Left hindlimb (tissue), 1 donor: ENCODE measurements around the gene EDN3.
"Not testable (repeated sequence)": the region's sequence is repeated elsewhere in the genome, so short reads cannot be mapped to it uniquely, and the experiment has no call there.

Experiments
- DNase-seq: peaks from one replicate; pipeline ENCODE4 v3.0.0-alpha.2; 2018

The EDN3 gene

DNA sequence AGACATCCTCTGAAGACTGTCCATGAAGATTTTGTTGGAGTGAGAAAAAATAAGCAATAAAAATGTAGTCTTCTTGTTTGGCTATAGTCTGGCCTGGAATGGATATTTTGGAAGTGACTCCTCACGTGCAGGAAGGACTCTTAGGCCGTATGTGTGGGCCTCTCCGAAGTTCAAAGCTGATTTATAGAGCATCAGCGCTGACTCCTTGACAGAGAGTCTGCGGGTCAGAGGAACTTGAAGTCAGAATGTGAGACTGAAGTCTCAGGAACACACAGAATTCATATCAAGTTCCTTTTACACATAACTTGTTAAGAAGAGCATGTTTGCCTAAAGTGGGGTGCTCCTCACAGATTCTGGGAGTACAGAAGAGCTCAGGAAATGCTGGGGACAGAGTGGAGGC is 36.1 kb downstream of the EDN3 start:
- no peak for DNase-seq

GRCh38 chr20:59338444-59338843 is 38.0 kb downstream of the EDN3 start:
- DNase-seq: not testable (repeated sequence)

- no peak for DNase-seq
Observed at GRCh38 chr20:59340201-59340885, 39.9 kb downstream of the EDN3 start.

- DNase-seq: not testable (repeated sequence)
Observed at GRCh38 chr20:59341285-59342022, 41.0 kb downstream of the EDN3 start.

GRCh38 chr20:59342023-59342957 is 41.9 kb downstream of the EDN3 start:
- DNase-seq: no peak

- no peak for DNase-seq
Observed at GRCh38 chr20:59346061-59346460, 45.6 kb downstream of the EDN3 start.

- DNase-seq: no peak
Observed at GRCh38 chr20:59349277-59349676, 48.9 kb downstream of the EDN3 start.

GRCh38 chr20:59350330-59351156 is 50.1 kb downstream of the EDN3 start:
- DNase-seq: no peak

- DNase-seq: no peak
Observed at GRCh38 chr20:59351157-59352040, 51.0 kb downstream of the EDN3 start.

- DNase-seq: no peak
Observed at GRCh38 chr20:59352541-59352940, 52.1 kb downstream of the EDN3 start.

DNA sequence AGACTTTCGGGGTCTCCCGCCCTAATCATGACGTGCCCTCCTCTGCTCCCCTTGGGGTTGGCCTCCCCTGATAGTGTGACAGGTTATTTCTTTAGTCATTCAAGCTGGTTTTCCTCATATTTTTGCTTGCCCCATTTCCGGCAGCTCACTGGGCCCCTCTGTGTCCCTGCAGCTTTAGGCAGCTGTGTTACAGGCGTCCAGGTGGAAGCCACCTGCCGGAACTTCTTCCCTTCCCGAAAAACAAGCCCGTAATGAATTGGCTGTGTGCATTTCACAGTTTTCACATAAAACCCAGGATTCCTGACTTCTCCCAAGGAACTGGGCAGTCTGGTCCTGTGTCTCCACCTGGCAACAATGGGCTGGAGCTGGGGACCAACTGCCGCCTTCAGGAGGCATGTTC is 52.6 kb downstream of the EDN3 start:
- no peak for DNase-seq

- no peak for DNase-seq
Observed at GRCh38 chr20:59354460-59354859, 54.0 kb downstream of the EDN3 start.

DNA sequence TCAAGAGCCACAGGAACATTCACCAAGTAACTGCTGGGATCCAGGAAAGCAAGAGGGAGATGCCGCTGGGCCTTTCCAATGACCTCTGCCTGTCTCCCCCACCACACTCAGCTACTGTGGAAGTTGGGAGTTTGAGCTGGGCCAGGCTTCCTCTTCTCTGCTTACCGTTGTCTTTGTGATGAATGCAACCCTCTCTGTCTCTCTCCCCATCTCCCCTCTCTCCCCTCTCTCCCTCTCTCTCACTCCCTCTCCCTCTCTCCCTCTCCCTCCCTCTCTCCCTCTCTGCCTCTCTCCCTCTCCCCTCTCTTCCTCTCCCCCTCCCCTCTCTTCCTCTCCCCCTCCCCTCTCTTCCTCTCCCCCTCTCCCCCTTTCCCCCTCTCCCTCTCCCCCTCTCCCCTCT is 54.8 kb downstream of the EDN3 start:
- no peak for DNase-seq

DNA sequence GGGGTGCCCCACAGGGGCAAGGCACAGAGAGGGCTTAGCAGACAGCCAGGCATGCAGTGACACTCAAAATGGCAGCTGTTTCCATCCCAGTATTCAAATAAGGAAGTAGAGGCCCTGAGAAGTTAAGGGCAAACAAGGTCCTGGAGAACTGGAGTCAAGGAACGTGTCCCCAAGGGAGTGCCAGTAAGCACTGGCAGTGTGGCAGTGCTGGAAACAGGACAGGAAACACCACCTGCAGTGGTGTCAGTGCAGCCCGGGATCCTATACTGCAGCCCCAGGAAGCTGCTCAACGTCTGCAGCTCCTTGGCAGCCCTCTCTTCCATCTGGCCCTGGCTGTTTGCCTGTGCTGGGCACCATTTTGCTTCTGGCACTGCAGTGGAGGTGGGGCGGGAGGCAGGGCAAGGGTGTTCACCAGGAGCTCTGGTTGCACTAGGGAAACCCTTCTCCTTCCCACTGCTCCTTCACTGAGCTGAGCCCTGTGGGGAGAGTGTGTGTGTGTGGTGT is 56.3 kb downstream of the EDN3 start:
- DNase-seq: no peak

GRCh38 chr20:59358793-59359192 is 58.4 kb downstream of the EDN3 start:
- not testable (repeated sequence) for DNase-seq

DNA sequence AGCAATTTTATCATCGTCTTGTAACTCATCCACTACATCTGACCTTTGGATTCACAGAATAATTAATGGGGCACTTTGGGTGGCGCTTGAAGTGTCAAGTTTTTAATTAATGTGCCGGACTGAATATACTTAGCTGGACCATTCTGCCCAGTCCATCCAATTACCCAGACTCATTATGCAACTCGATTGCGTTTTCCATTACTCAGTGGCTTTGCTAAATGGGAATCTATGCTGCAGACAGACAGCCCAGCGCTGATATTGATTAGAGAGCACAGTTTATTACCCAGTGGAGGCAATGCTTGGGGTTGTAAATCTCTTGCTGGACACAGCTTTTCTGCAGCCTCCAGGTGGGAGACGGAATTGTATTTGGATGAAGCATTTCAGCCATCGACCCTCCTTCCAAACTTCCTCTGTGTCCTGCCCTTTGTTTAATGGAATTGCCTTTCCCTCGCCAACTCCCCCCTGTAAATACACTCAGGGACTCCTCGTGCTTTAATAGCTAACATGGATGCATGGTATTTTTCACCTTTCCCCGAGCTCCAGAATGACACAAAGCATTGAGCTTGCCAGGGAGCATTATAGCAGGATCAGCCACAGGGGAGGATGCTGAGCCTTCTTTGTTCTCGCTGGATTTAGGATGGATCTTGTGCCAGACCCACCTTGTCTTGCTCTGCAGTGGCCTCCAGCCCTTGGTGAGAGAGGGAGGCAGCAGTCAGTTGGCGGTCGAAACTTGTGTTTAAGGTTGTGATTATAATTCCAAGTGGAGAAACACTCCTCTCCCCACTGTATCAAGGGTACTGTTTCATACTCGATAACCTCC is 59.7 kb downstream of the EDN3 start:
- no peak for DNase-seq

- no peak for DNase-seq
Observed at GRCh38 chr20:59360934-59361333, 60.5 kb downstream of the EDN3 start.

- DNase-seq: no peak
Observed at GRCh38 chr20:59361411-59361810, 61.0 kb downstream of the EDN3 start.

- DNase-seq: no peak
Observed at GRCh38 chr20:59363101-59363500, 62.7 kb downstream of the EDN3 start.

- no peak for DNase-seq
Observed at GRCh38 chr20:59364611-59365010, 64.2 kb downstream of the EDN3 start.
